ENCODE measurements around the gene SOD1. TPM values are rescaled to one million over a fixed set of nuclear protein-coding genes. Genes with fewer than 3 reads are reported as not detected.

The SOD1 gene
- total and polyA plus RNA-seq, 2 of the 8 experiments (the other 6 are each of a cell fraction or from before 2014, with no cell fraction given), result 192 to 226 TPM

GRCh38 chr21:31663584-31664249 is 4.2 kb downstream of the SOD1 start:
- ChIA-PET POLR2A (ENCODE audit: partially characterized antibody) (interaction anchor here (1.2 kb wide), 1 partner anchor 9 kb away, joined by 4 read pairs; no protein-coding TSS in a partner anchor), CTCF (ENCODE audit: partially characterized antibody) (interaction anchor here (0.8 kb wide), 1 partner anchor 9 kb away, joined by 3 read pairs; no protein-coding TSS in a partner anchor)
- no peak overlapping the region for H2BK12ac ChIP-seq (ENCODE audit: low read depth, low read length)
- no peak overlapping the region for H4K91ac ChIP-seq (replicated peaks; ENCODE audit: insufficient read length, low read length)
- no peak overlapping the region for H3K4me2 ChIP-seq (ENCODE audit: insufficient read depth in 1 of 2, low read depth in 2 of 2, low read length in 2 of 2)
- peaks cover 0 to 3% (median 1%) of the 10 kb centered on the region in 4 experiments; a peak in 4 of 7 replicates for H3K4me1 ChIP-seq (replicated peaks in 1 of 4; ENCODE audit: control insufficient read depth in 3 of 4, insufficient read depth in 4 of 4, low read length in 3 of 4)
- peaks cover 0 to 7% of the 10 kb centered on the region in 2 experiments for H4K20me1 ChIP-seq (replicated peaks in 1 of 2; ENCODE audit: control insufficient read depth in 1 of 2, insufficient read depth in 2 of 2, low read length in 2 of 2)
- peaks cover 10% of the 10 kb centered on the region for H3K79me1 ChIP-seq (ENCODE audit: low read depth, low read length)
- H2BK120ac ChIP-seq (replicated peaks; ENCODE audit: low read depth, low read length), result no peak overlapping the region
- TF ChIP-seq POLR2AphosphoS5 (IDR thresholded peaks at IDR 0.05; ENCODE audit: low read depth, low read length), result no peak
- no peak for TF ChIP-seq MAX (IDR thresholded peaks at IDR 0.05)
- no peak for TF ChIP-seq SAP30 (IDR thresholded peaks at IDR 0.05; ENCODE audit: insufficient read depth, insufficient replicate concordance, low read length)
- TF ChIP-seq RBBP5 (IDR thresholded peaks at IDR 0.05; ENCODE audit: borderline replicate concordance, low read depth, low read length), result no peak
- TF ChIP-seq MAFK (IDR thresholded peaks at IDR 0.05; ENCODE audit: low read depth, low read length), result no peak
- TF ChIP-seq YY1 (IDR thresholded peaks at IDR 0.05; ENCODE audit: low read depth, low read length), result no peak
- TF ChIP-seq KDM4A (IDR thresholded peaks at IDR 0.05; ENCODE audit: low read depth, low read length, severe bottlenecking), result no peak
- no peak for TF ChIP-seq CHD2 (IDR thresholded peaks at IDR 0.05; ENCODE audit: low read length)
- TF ChIP-seq TBP (IDR thresholded peaks at IDR 0.05; ENCODE audit: low read depth, low read length), result no peak
- no peak overlapping the region for H4K5ac ChIP-seq (ENCODE audit: insufficient read length, low read depth, low read length)
- no peak overlapping the region for H2AK5ac ChIP-seq (ENCODE audit: low read depth, low read length)
- 94% methylated on average over 7 of the region's 7 CpGs; no CpG with 5 or more reads in 1 of the 2 experiments for WGBS, 2 experiments (ENCODE audit: extremely low coverage in 1 of 2, insufficient coverage in 1 of 2, insufficient read length in 1 of 2, insufficient replicate concordance in 2 of 2, low coverage in 1 of 2, low lambda C conversion rate in 2 of 2, missing lambda C conversion rate in 1 of 2)
- H2BK15ac ChIP-seq (ENCODE audit: low read length), result no peak overlapping the region
- peaks cover 0 to 41% (median 7%) of the 10 kb centered on the region in 4 experiments; a peak in 5 of 8 replicates for H3K36me3 ChIP-seq (ENCODE audit: control insufficient read depth in 2 of 4, insufficient read depth in 4 of 4, low read length in 3 of 4)
- no peak overlapping the region for H3K23ac ChIP-seq (ENCODE audit: insufficient read length)
- no peak overlapping the region for H4K8ac ChIP-seq (ENCODE audit: extremely low read depth, insufficient read depth, low read length)
- no peak overlapping the region for H2BK5ac ChIP-seq (ENCODE audit: low read depth, low read length)
- no peaks in the 10 kb centered on the region; the same call in 1 of the 2 replicates for H3K23me2 ChIP-seq (ENCODE audit: low read depth, low read length)
- H3K14ac ChIP-seq (ENCODE audit: insufficient read length), result no peak overlapping the region
- H3K18ac ChIP-seq (ENCODE audit: extremely low read depth, low read length), result no peak overlapping the region
- H3K4ac ChIP-seq (replicated peaks; ENCODE audit: insufficient read length, low read depth, low read length), result no peak overlapping the region
- H2BK20ac ChIP-seq (ENCODE audit: low read length), result no peak overlapping the region
- no peaks in the 10 kb centered on the region for H3K9me3 ChIP-seq (ENCODE audit: insufficient read depth in 2 of 2, low read depth in 1 of 2, low read length in 1 of 2)
- peaks cover 0 to 46% of the 10 kb centered on the region in 2 experiments; a peak in 2 of 4 replicates for H3K79me2 ChIP-seq (ENCODE audit: control insufficient read depth in 1 of 2, insufficient read depth in 2 of 2, low read length in 2 of 2)
- no peak overlapping the region for H3K9ac ChIP-seq (replicated peaks in 1 of 4; ENCODE audit: extremely low read depth in 1 of 4, low read depth in 3 of 4, low read length in 3 of 4)
- DNase-seq (ENCODE audit: low read depth in 1 of 2, low spot score in 2 of 2) (no peak), FAIRE-seq (no peak)
- H3K27ac ChIP-seq (ENCODE audit: low read depth, low read length), result no peak overlapping the region
- H3K56ac ChIP-seq (replicated peaks; ENCODE audit: insufficient read length, low read depth, low read length), result no peak overlapping the region
- H3K4me3 ChIP-seq (ENCODE audit: extremely low read depth in 1 of 4, insufficient read depth in 2 of 4, low read depth in 3 of 4, low read length in 4 of 4), result no peak overlapping the region
- H3K27me3 ChIP-seq (replicated peaks in 1 of 4; ENCODE audit: control insufficient read depth in 3 of 4, extremely low read depth in 1 of 4, insufficient read depth in 3 of 4, low read length in 3 of 4), result no peaks in the 10 kb centered on the region
- no peak overlapping the region for H2AFZ ChIP-seq (ENCODE audit: low read length)
